ENCODE results near the gene AP5S1.
"Not testable (repeated sequence)": the region's sequence is repeated elsewhere in the genome, so short reads cannot be mapped to it uniquely, and the experiment has no call there.

AP5S1 gene

DNA sequence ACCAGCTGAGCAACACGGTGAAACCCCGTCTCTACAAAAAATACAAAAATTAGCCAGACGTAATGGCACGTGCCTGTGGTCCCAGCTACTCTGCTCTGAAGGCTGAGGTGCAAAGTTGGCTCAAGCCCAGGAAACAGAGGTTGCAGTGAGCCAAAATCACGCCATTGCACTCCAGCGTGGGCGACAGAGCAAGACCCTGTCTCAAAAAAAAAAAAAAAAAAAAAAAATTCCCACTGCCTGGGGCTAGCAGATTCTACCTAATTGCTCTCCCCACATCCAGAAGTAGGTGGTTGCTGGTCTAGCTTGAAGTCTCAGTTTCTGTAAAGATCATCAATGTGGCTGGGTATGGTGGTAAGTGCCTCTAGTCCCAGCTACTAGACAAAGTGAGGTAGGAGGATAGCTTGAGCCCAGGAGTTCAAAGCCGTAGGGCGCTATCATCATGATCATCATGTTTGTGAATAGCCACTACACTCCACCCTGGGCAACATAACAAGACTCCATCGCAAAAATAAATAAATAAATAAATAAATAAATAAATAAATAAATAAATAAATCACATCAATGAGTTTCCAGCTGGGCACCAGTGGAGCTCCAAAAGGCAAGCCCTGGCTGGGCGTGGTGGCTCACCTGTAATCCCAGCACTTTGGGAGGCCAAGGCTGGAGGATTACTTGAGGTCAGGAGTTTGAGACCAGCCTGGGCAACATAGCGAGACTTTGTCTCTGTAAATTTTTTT is 6.3 kb upstream of the AP5S1 start:
- DNase-seq: no peak

GRCh38 chr20:3814928-3815495 is 5.3 kb upstream of the AP5S1 start:
- DNase-seq: no peak

GRCh38 chr20:3815703-3816315 is 4.5 kb upstream of the AP5S1 start:
- peak; percentile 70 for DNase-seq

- no peak for DNase-seq
These were observed 1.9 kb upstream of the AP5S1 start for GRCh38 chr20:3818155-3819151.

DNA sequence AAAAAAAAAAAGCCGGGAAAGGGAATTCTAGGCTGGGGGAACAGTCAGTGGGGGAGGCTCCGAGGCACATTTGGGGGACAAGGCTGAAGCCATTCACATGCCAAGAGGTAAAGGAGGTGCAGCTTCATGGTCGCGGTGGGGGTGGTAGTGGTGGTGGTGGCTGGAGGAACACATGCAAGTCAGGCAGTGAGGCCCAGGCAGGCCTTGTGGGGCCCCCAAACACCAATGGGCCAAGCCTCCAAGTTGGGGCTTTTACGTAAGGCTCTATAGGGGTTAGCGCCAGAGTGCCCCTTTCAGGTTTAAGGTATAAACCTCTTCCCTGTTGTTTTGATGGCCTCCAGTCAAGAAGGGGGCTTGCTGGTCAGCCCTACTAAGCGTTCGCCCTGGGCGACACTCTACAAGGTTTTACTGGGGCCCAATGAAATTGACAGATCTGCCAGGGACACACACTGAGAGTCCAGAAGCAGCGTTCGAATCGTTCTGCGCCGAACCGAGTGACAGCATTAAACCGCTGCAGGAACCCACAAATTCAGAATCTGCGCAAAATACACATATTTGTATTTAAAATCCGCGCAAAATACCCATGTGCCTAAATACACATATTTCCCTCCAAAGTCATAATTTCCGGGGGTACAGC is 818 bp upstream of the AP5S1 start:
- no peak for DNase-seq

- DNase-seq: no peak
These were observed 767 bp downstream of the AP5S1 start for GRCh38 chr20:3820901-3821727.

DNA sequence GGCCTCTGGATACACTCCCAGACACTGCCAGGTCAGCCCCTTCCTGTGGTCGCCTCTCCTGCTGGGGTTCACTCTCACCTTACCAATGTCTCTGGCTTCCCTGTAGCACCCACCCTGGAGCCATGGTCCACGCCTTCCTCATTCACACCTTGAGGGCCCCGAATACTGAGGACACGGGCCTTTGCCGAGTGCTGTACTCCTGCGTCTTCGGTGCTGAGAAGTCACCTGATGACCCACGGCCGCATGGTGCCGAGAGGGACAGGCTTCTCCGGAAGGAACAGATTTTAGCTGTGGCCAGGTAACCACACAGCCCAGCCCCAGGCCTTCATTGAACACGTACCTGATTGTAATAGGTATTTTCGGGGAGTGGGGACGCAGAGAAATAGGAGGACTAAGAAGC is 1.6 kb downstream of the AP5S1 start:
- DNase-seq: no peak

- DNase-seq: no peak
These were observed 3.5 kb downstream of the AP5S1 start for GRCh38 chr20:3823881-3824280.

- no peak for DNase-seq
These were observed 5.2 kb downstream of the AP5S1 start for GRCh38 chr20:3825526-3825925.

DNA sequence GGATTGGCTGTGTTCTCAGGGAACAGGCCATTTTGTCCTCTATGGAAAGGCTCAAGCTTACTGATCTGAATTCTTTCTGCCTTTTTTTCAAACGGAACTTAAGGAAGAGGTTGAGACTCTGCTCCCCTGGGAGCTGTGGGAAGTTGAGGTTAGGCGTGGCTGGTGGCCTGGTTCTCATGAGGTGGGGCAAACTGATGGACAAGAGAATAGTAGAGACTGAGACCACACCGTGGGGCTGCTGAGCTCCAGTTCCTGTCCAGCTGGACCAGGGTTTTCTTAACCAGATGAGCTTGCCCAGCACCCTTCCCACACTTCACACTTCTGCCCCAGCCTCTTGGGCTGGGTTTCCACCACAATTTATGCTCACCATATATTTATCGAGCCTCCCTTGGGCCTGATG is 6.1 kb downstream of the AP5S1 start:
- DNase-seq: no peak

DNA sequence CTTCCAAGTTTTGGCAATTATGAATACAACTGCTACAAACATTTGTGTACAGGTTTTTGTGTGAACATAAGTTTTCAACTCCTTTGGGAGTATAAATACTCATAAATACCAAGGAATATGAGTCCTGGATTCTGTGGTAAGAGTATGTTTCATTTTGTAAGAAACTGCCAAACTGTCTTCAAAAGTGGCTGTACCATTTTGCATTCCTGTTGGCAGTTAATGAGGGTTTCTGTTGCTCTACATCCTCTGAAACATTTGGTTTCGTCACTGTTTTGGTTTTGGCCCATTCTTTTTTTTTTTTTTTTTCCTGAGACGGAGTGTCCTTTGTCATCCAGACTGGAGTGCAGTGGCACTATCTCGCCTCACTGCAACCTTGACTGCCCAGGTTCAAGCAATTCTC is 8.5 kb downstream of the AP5S1 start:
- DNase-seq: no peak

DNA sequence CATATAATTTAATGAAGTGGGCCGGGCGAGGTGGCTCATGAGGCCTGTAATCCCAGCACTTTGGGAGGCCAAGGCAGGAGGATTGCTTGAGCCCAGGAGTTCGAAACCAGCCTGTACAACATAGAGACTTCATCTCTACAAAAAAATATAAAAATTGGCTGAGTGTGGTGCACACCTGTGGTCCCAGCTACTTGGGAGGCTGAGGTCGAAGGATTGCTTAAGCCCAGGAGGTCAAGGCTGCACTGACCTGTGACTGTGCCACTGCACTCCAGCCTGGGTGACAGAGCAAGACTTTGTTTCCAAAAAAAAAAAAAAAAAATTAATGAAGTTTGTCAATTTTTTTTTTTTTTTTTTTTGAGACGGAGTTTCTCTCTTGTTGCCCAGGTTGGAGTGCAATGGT is 9.5 kb downstream of the AP5S1 start:
- not testable (repeated sequence) for DNase-seq

DNA sequence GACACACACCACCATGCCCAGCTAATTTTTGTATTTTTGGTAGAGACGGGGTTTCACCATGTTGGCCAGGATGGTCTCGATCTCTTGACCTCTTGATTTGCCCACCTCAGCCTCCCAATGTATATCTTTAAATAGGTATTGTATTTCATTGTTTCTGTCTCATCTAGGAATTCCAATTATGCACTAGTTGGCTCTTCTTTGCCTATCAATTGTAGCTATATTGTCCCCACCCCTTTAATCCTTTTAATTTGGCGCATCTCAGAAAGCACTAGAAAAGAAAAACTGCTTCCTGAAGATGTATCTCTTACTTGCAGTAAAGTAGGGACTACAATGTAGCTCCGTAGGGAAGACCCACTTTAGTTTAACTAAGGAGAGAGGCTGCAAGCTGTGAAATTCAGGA is 15.8 kb downstream of the AP5S1 start:
- DNase-seq: no peak

- DNase-seq: no peak
These were observed 19.0 kb downstream of the AP5S1 start for GRCh38 chr20:3839328-3839727.

DNA sequence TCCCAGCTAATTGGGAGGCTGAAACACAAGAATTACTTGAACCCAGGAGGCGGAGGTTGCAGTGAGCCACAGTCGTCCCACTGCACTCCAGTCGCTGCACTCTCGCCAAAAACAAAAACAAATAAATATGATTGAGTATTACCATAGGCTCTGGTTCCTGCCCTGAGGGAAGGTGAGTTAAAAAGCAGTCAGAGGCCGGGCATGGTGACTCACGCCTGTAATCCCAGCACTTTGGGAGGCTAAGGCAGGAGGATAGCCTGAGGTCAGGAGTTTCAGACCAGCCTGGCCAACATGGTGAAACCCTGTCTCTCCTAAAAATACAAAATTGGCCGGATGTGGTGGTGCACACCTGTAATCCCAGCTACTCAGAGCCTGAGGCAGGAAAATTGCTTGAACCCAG is 19.9 kb downstream of the AP5S1 start:
- DNase-seq: not testable (repeated sequence)

DNA sequence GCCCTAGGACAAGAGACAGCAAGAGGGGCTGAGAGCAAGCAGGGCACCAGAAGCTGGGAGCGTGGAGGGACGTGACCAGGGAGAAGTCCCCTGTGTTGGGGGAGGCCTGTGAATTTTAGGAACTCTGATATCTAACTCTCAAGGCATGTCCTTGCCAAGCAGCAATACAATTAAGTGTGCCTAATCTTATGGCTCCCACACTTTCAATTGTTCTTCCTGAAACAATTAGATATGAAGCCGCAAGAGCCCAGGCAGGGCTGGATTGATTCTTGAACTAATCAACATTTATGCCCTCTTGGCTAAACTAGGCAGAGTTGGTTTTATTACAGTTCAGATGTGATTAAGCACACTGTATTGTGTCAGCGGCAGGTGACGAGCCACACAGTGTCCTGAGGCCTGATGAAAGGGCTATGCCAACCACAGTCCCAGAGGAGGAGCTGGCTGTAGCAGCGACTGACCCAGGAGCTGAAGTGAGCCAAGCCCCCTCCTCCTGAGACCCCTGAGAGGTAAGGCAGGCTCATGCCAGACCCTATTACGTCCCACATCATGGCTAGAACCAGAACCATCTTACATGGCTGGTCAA is 22.1 kb downstream of the AP5S1 start:
- DNase-seq: no peak

- no peak for DNase-seq
These were observed 23.1 kb downstream of the AP5S1 start for GRCh38 chr20:3843490-3843889.

DNA sequence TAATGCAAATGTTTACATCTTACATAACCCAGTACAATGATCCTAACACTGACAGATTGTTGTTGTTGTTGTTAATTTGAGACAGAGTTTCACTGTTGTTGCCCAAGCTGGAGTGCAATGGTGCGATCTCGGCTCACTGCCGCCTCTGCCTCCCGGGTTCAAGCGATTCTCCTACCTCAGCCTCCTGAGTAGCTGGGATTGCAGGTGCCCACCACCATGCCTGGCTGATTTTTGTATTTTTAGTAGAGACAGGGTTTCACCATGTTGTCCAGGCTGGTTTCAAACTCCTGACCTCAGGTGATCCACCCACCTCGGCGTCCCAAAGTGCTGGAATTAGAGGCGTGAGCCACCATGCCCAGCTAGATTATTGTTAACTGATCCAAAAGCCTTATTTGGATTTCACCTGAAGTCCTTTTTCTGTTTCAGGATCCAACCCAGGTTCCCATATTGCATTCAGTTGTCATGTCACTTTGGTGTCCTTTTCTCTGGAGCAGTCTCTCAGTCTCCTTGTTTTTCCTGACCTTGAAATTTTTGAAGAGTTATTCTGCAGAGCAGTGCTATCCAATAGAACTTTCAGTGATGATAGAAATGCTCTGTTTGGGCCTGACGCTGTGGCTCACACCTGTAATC is 23.8 kb downstream of the AP5S1 start:
- DNase-seq: not testable (repeated sequence)

GRCh38 chr20:3846378-3846739 is 26.0 kb downstream of the AP5S1 start:
- no peak for DNase-seq

- peak; percentile 94 for DNase-seq
These were observed 26.5 kb downstream of the AP5S1 start, which contains the start of gene MAVS for GRCh38 chr20:3846740-3847428. MAVS (plus strand) TSS chr20:3846834; CDS start chr20:3854625, 7,791 bp downstream.
